WTC11 (cell line): ENCODE data around the gene FBXO45. TPM values are rescaled to one million over a fixed set of nuclear protein-coding genes. Genes with fewer than 3 reads are reported as not detected.

ENCODE experiments used
- ATAC-seq: fragments of 200-7000 bp; cut with Tn5 transposase; 2 replicates; pipeline ENCODE4 v1.10.0; 2021; ENCODE audit warnings: mild to moderate bottlenecking, moderate library complexity
- CTCF ChIA-PET: fragments of 300-600 bp; sonication (Branson Sonifier 250); formaldehyde crosslinking; loops from one replicate; lab custom pipeline; 2021; ENCODE audit warnings: antibody characterized with exemption; lab: Charles Lee
- POLR2A ChIA-PET: fragments of 350-600 bp; sonication (Branson Sonifier 250); formaldehyde crosslinking; loops from one replicate; lab custom pipeline; 2021; ENCODE audit warnings: antibody characterized with exemption; lab: Charles Lee
- DNase-seq: peaks from one replicate; pipeline ENCODE4 v3.0.0; 2021; ENCODE audit warnings: low spot score
- H3K27ac Mint-ChIP-seq: 2 replicates; pipeline ENCODE4 v1.8.0; 2021; ENCODE audit warnings: mixed read lengths
- H3K27me3 Mint-ChIP-seq: 2 replicates; pipeline ENCODE4 v1.8.0; 2021; ENCODE audit warnings: low read depth, mild to moderate bottlenecking, moderate library complexity, mixed read lengths
- H3K36me3 Mint-ChIP-seq: 2 replicates; pipeline ENCODE4 v1.8.0; 2021; ENCODE audit warnings: mixed read lengths
- H3K4me1 Mint-ChIP-seq: 2 replicates; pipeline ENCODE4 v1.8.0; 2022; ENCODE audit warnings: mixed read lengths
- H3K4me3 Mint-ChIP-seq: 2 replicates; pipeline ENCODE4 v1.8.0; 2021; ENCODE audit warnings: mild to moderate bottlenecking, moderate library complexity, mixed read lengths
- H3K9me3 Mint-ChIP-seq: 2 replicates; pipeline ENCODE4 v1.8.0; 2021; ENCODE audit warnings: mixed read lengths
- CREB1 ChIP-seq: sonication (generic); formaldehyde crosslinking; IDR thresholded peaks from 2 replicates; pipeline ENCODE4 v1.8.0; 2023; ENCODE audit warnings: mild to moderate bottlenecking, missing genetic modification reagents
- CREM ChIP-seq: sonication (generic); formaldehyde crosslinking; IDR thresholded peaks from 2 replicates; pipeline ENCODE4 v1.8.1; 2022; ENCODE audit warnings: mild to moderate bottlenecking, missing genetic modification reagents, moderate library complexity
- GTF2I ChIP-seq: fragments of 250-450 bp; sonication (Bioruptor Pico); conservative IDR thresholded peaks from 2 replicates; pipeline ENCODE4 v1.4.0; 2021; ENCODE audit warnings: mild to moderate bottlenecking
- HMGA2 ChIP-seq: fragments of 250-450 bp; sonication (Bioruptor Pico); IDR thresholded peaks from 2 replicates; pipeline ENCODE4 v1.4.0; 2021; ENCODE audit warnings: mild to moderate bottlenecking, moderate library complexity
- TCF7 ChIP-seq: sonication (generic); formaldehyde crosslinking; IDR thresholded peaks from 2 replicates; pipeline ENCODE4 v1.8.0; 2022; ENCODE audit warnings: mild to moderate bottlenecking, low read depth, missing genetic modification reagents, moderate library complexity
- ZNF121 ChIP-seq: sonication (generic); formaldehyde crosslinking; IDR thresholded peaks from 2 replicates; pipeline ENCODE4 v1.8.0; 2023; ENCODE audit warnings: missing genetic modification reagents
- ZNF232 ChIP-seq: sonication (generic); formaldehyde crosslinking; IDR thresholded peaks from 2 replicates; pipeline ENCODE4 v1.8.0; 2022; ENCODE audit warnings: mild to moderate bottlenecking, missing genetic modification reagents
- ZNF263 ChIP-seq: sonication (generic); formaldehyde crosslinking; IDR thresholded peaks from 2 replicates; pipeline ENCODE4 v1.8.1; 2022; ENCODE audit warnings: low read depth, mild to moderate bottlenecking, moderate library complexity, missing genetic modification reagents
- total RNA-seq: library from RNA; stranded (reverse); gene quantifications from 3 replicates; pipeline ENCODE4 v1.2.3, GENCODE V29; 2021
- TF ChIP-seq, protein P1 (sequence below): sonication (generic); formaldehyde crosslinking; IDR thresholded peaks from 2 replicates; pipeline ENCODE4 v1.8.1; 2022; ENCODE audit warnings: mild to moderate bottlenecking, missing genetic modification reagents, moderate library complexity, borderline replicate concordance
- TF ChIP-seq, protein P2 (sequence below): sonication (generic); formaldehyde crosslinking; IDR thresholded peaks from 2 replicates; pipeline ENCODE4 v1.8.0; 2023; ENCODE audit warnings: missing genetic modification reagents
- TF ChIP-seq, protein P3 (sequence below): sonication (generic); formaldehyde crosslinking; IDR thresholded peaks from 2 replicates; pipeline ENCODE4 v1.8.1; 2022; ENCODE audit warnings: missing genetic modification reagents, borderline replicate concordance
- TF ChIP-seq, protein P4 (sequence below): sonication (generic); formaldehyde crosslinking; IDR thresholded peaks from 2 replicates; pipeline ENCODE4 v1.8.1; 2023; ENCODE audit warnings: mild to moderate bottlenecking, missing genetic modification reagents, borderline replicate concordance
- TF ChIP-seq, protein P5 (sequence below): fragments of 250-450 bp; sonication (Bioruptor Pico); IDR thresholded peaks from 2 replicates; pipeline ENCODE4 v1.9.0; 2021; ENCODE audit warnings: mild to moderate bottlenecking
- TF ChIP-seq, protein P6 (sequence below): sonication (generic); formaldehyde crosslinking; IDR thresholded peaks from 2 replicates; pipeline ENCODE4 v1.8.0; 2022; ENCODE audit warnings: mild to moderate bottlenecking, missing genetic modification reagents
- TF ChIP-seq, protein P7 (sequence below): sonication (generic); formaldehyde crosslinking; IDR thresholded peaks from 2 replicates; pipeline ENCODE4 v1.8.1; 2022; ENCODE audit warnings: mild to moderate bottlenecking, moderate library complexity, missing genetic modification reagents

FBXO45 gene
- total RNA-seq, 1 experiment from 2014 or later = 15.4 TPM

DNA sequence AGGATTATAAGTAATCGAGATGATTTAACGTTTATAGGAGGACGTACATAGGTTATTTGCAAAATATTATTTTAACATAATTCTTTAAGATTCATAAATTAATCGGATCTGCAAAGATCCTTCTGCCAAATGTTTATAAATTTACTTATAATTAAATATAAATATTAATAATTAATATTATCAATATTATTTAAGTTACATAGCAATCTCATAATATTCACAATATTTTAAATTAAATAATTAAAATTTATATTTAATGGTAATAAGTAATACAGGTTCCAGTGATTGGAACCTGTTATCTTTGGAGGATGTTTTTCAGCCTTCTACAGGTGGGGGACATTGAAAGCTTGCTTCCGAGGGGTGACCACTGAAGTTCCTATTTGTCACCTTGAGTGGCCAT is 16.2 kb upstream of the FBXO45 start:
- Mint-ChIP-seq H3K27ac (no peak overlapping the region), H3K36me3 (peaks cover 26% of the 10 kb centered on the region), H3K27me3 (peaks cover 10% of the 10 kb centered on the region; the same call in 1 of the 2 replicates), H3K9me3 (peaks cover 33% of the 10 kb centered on the region), H3K4me1 (no peaks in the 10 kb centered on the region), H3K4me3 (no peak overlapping the region)
- DNase-seq (no peak), ATAC-seq (no peak)
- CTCF ChIA-PET = no interaction called here
- TF ChIP-seq, protein P1, sequence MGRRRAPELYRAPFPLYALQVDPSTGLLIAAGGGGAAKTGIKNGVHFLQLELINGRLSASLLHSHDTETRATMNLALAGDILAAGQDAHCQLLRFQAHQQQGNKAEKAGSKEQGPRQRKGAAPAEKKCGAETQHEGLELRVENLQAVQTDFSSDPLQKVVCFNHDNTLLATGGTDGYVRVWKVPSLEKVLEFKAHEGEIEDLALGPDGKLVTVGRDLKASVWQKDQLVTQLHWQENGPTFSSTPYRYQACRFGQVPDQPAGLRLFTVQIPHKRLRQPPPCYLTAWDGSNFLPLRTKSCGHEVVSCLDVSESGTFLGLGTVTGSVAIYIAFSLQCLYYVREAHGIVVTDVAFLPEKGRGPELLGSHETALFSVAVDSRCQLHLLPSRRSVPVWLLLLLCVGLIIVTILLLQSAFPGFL (CRISPR knock-in tag) = no peak
- TF ChIP-seq HMGA2 (CRISPR knock-in tag) (peak; percentile 91), ZNF121 (no peak)
- TF ChIP-seq, protein P2, sequence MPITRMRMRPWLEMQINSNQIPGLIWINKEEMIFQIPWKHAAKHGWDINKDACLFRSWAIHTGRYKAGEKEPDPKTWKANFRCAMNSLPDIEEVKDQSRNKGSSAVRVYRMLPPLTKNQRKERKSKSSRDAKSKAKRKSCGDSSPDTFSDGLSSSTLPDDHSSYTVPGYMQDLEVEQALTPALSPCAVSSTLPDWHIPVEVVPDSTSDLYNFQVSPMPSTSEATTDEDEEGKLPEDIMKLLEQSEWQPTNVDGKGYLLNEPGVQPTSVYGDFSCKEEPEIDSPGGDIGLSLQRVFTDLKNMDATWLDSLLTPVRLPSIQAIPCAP (CRISPR knock-in tag) = no peak
- POLR2A ChIA-PET = no interaction called here

DNA sequence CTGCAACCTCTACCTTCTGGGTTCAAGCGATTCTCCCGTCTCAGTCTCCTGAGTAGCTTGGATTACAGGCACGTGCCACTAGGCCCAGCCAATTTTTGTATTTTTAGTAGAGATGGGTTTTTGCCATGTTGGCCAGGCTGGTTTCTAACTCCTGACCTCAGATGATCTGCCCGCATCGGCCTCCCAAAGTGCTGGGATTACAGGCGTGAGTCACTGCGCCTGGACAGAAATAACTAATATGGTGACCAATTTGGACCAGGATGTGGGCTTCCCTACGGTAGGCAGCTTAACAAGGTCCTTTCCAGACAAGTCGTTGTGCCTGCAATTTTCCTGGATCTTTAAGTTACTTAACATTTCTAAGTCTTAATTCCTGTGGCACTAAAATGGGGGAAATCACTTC is 14.9 kb upstream of the FBXO45 start:
- ATAC-seq (no peak), DNase-seq (no peak)
- ChIA-PET POLR2A (no interaction called here), CTCF (no interaction called here)
- Mint-ChIP-seq H3K9me3 (peaks cover 21% of the 10 kb centered on the region), H3K4me1 (no peaks in the 10 kb centered on the region), H3K27me3 (peaks cover 5% of the 10 kb centered on the region; the same call in 1 of the 2 replicates), H3K27ac (no peak overlapping the region), H3K4me3 (no peak overlapping the region), H3K36me3 (peaks cover 19% of the 10 kb centered on the region)
- TF ChIP-seq CREM (CRISPR knock-in tag) (no peak), ZNF232 (CRISPR knock-in tag) (no peak), CREB1 (no peak), ZNF263 (no peak), TCF7 (CRISPR knock-in tag) (no peak), GTF2I (no peak)
- TF ChIP-seq, protein P3, sequence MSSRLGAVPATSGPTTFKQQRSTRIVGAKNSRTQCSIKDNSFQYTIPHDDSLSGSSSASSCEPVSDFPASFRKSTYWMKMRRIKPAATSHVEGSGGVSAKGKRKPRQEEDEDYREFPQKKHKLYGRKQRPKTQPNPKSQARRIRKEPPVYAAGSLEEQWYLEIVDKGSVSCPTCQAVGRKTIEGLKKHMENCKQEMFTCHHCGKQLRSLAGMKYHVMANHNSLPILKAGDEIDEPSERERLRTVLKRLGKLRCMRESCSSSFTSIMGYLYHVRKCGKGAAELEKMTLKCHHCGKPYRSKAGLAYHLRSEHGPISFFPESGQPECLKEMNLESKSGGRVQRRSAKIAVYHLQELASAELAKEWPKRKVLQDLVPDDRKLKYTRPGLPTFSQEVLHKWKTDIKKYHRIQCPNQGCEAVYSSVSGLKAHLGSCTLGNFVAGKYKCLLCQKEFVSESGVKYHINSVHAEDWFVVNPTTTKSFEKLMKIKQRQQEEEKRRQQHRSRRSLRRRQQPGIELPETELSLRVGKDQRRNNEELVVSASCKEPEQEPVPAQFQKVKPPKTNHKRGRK = no peak
- TF ChIP-seq, protein P4, sequence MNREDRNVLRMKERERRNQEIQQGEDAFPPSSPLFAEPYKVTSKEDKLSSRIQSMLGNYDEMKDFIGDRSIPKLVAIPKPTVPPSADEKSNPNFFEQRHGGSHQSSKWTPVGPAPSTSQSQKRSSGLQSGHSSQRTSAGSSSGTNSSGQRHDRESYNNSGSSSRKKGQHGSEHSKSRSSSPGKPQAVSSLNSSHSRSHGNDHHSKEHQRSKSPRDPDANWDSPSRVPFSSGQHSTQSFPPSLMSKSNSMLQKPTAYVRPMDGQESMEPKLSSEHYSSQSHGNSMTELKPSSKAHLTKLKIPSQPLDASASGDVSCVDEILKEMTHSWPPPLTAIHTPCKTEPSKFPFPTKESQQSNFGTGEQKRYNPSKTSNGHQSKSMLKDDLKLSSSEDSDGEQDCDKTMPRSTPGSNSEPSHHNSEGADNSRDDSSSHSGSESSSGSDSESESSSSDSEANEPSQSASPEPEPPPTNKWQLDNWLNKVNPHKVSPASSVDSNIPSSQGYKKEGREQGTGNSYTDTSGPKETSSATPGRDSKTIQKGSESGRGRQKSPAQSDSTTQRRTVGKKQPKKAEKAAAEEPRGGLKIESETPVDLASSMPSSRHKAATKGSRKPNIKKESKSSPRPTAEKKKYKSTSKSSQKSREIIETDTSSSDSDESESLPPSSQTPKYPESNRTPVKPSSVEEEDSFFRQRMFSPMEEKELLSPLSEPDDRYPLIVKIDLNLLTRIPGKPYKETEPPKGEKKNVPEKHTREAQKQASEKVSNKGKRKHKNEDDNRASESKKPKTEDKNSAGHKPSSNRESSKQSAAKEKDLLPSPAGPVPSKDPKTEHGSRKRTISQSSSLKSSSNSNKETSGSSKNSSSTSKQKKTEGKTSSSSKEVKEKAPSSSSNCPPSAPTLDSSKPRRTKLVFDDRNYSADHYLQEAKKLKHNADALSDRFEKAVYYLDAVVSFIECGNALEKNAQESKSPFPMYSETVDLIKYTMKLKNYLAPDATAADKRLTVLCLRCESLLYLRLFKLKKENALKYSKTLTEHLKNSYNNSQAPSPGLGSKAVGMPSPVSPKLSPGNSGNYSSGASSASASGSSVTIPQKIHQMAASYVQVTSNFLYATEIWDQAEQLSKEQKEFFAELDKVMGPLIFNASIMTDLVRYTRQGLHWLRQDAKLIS = no peak
- TF ChIP-seq, protein P5, sequence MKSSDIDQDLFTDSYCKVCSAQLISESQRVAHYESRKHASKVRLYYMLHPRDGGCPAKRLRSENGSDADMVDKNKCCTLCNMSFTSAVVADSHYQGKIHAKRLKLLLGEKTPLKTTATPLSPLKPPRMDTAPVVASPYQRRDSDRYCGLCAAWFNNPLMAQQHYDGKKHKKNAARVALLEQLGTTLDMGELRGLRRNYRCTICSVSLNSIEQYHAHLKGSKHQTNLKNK (CRISPR knock-in tag) = no peak
- TF ChIP-seq, protein P6, sequence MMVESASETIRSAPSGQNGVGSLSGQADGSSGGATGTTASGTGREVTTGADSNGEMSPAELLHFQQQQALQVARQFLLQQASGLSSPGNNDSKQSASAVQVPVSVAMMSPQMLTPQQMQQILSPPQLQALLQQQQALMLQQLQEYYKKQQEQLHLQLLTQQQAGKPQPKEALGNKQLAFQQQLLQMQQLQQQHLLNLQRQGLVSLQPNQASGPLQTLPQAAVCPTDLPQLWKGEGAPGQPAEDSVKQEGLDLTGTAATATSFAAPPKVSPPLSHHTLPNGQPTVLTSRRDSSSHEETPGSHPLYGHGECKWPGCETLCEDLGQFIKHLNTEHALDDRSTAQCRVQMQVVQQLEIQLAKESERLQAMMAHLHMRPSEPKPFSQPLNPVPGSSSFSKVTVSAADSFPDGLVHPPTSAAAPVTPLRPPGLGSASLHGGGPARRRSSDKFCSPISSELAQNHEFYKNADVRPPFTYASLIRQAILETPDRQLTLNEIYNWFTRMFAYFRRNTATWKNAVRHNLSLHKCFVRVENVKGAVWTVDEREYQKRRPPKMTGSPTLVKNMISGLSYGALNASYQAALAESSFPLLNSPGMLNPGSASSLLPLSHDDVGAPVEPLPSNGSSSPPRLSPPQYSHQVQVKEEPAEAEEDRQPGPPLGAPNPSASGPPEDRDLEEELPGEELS = no peak
- TF ChIP-seq, protein P7, sequence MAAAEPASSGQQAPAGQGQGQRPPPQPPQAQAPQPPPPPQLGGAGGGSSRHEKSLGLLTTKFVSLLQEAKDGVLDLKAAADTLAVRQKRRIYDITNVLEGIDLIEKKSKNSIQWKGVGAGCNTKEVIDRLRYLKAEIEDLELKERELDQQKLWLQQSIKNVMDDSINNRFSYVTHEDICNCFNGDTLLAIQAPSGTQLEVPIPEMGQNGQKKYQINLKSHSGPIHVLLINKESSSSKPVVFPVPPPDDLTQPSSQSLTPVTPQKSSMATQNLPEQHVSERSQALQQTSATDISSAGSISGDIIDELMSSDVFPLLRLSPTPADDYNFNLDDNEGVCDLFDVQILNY (CRISPR knock-in tag) = no peak
